ENCODE measurements around the gene FOXK1.

The FOXK1 gene

GRCh38 chr7:4763091-4763793 lies 81.1 kb downstream of the FOXK1 start:
- TF ChIP-seq CTCF (IDR thresholded peaks at IDR 0.05; ENCODE audit: control insufficient read depth, insufficient read depth, low read depth, low read length, missing control alignments), result no peak
- DNase-seq (ENCODE audit: low read depth), result no peak
- H3K4me3 ChIP-seq (ENCODE audit: control insufficient read depth, low read depth, low read length), result no peak overlapping the region

DNA sequence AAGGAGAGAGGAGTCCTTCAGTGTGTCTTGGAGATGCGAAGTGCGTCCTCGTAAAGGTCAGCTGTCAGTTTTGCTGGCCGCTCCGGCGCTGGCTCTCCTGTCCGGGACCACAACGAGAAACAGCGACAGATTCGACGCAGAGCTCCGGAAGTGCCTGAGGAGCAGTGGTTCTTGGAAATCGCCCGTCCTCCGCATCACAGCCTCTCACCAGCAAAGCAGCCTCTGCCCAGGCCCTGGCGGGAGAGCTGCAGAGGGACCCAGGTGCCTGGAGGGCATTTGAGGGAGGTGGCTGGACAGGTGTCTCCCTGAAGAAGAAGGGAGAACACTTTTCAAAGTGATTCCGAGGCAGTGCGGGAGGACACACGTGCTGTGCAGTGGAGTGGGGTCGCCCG lies 81.7 kb downstream of the FOXK1 start:
- no peak overlapping the region for H3K4me3 ChIP-seq (ENCODE audit: control insufficient read depth, low read depth, low read length)
- no peak for TF ChIP-seq CTCF (IDR thresholded peaks at IDR 0.05; ENCODE audit: control insufficient read depth, insufficient read depth, low read depth, low read length, missing control alignments)
- no peak for DNase-seq (ENCODE audit: low read depth)

DNA sequence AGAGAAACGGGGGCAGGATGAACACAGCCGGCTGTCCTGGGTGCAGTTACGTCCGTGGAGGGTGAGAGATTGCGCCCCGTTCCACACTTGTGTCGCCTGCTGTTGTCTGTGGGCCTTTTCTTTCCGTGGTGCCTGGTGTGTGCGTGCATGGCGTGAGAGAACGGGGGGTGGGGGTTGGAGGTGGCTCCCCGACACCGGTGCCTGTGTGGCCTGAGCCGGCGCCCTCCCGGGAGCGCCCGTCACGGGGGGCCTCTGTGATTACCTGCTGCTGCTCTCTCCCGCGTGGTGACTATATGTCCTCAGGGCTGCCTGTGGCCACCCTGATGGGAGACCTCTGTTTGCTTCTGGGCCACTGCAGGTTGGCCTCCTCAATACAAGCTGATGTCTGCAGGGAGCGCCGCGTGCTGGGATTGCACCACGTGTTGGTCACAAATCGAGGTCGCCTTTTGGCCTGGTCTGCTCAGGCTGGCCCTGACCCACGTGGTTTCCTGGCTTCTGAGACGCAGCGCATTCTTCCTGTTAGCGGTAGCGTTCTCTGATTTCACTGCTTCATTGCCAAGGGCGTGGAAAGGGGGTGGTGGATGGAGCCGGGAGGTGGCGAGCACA lies 82.4 kb downstream of the FOXK1 start:
- DNase-seq (ENCODE audit: low read depth), result no peak
- TF ChIP-seq CTCF (IDR thresholded peaks at IDR 0.05; ENCODE audit: control insufficient read depth, insufficient read depth, low read depth, low read length, missing control alignments), result no peak
- H3K4me3 ChIP-seq (ENCODE audit: control insufficient read depth, low read depth, low read length), result no peak overlapping the region

DNA sequence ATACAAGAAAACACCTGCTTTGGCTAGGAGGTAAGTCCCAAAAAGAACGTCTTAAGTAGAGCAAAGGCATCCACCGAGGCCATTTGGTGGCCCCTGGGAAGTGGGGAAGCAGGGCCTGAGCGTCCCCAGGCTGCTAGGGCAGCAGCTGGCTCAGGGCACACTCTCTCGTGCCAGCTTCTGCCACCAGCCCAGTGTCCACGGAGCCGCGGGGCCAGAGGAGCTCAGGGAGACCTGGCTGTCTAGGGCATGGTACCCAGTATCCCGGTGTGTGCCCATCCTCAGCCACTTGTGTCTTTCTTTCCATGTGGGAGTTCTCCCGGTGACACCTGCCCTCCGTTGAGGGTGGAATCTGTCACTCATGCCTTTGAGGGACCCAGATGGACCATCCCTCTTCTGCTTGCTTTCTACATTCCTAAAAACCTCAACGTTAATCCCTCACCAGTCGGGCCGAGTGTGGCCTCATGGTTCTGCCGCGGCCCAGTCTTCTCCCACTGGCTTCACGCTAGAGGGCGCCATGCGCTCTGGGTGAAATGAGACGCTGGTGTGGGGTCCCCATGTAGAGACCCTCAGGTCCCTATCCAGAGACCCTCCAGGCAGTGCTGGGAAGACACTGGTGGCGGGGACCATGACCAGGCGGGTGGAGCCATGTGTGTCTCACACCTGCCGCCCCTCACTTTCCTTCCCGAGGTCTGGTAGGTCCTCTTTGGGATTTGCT lies 83.8 kb downstream of the FOXK1 start:
- TF ChIP-seq CTCF (IDR thresholded peaks at IDR 0.05; ENCODE audit: control insufficient read depth, insufficient read depth, low read depth, low read length, missing control alignments), result peak; percentile 38
- no peak overlapping the region for H3K4me3 ChIP-seq (ENCODE audit: control insufficient read depth, low read depth, low read length)
- no peak for DNase-seq (ENCODE audit: low read depth)

DNA sequence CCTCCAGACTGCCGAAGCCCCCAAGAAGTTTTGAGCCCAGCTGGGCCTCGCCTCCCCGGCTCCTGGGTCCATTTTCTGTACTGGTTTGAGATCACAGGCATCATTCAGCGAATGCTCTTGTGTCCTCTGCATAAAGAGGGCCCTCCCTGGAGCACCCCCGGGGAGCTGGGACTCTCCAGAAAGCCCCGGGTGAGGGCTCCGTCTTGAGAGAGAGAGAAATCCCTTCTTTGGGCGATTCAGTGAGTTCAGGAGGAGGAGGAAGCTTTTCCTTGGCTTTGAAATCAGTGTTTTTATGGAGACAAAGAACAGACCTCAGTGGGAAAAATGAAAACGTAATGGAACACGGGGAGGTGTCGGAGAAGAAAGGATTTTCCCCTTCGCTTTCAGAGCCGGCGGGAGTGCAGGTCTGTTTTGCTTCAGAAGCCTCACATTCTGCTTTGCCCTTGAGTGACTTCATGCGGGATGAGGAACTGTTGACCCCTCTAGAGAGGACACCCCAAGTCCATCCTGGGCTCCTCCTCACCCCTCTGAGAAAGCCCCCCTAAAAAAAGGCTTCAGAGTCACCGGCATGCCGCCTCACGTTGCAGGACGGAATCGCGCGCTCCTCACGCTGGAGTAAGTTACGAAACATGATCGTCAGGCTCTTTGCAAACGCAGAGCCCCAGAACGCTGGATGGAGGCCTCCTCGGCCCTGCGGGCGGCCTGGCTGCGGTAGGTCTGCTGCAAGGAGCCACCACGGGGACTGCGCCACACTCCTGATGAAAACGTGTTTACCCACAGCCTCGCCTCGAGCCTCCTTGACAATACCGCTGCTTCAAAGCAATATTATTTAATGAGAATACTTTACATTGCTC lies 84.8 kb downstream of the FOXK1 start:
- no peak overlapping the region for H3K4me3 ChIP-seq (ENCODE audit: control insufficient read depth, low read depth, low read length)
- DNase-seq (ENCODE audit: low read depth), result no peak
- no peak for TF ChIP-seq CTCF (IDR thresholded peaks at IDR 0.05; ENCODE audit: control insufficient read depth, insufficient read depth, low read depth, low read length, missing control alignments)
